WTC11 (cell line): ENCODE data around the gene KRT35. TPM values are rescaled to one million over a fixed set of nuclear protein-coding genes. Genes with fewer than 3 reads are reported as not detected.

ENCODE experiments used
- ATAC-seq: fragments of 200-7000 bp; cut with Tn5 transposase; 2 replicates; pipeline ENCODE4 v1.10.0; 2021; ENCODE audit warnings: mild to moderate bottlenecking, moderate library complexity
- CTCF ChIA-PET: fragments of 300-600 bp; sonication (Branson Sonifier 250); formaldehyde crosslinking; loops from one replicate; lab custom pipeline; 2021; ENCODE audit warnings: antibody characterized with exemption; lab: Charles Lee
- POLR2A ChIA-PET: fragments of 350-600 bp; sonication (Branson Sonifier 250); formaldehyde crosslinking; loops from one replicate; lab custom pipeline; 2021; ENCODE audit warnings: antibody characterized with exemption; lab: Charles Lee
- DNase-seq: peaks from one replicate; pipeline ENCODE4 v3.0.0; 2021; ENCODE audit warnings: low spot score
- H3K27ac Mint-ChIP-seq: 2 replicates; pipeline ENCODE4 v1.8.0; 2021; ENCODE audit warnings: mixed read lengths
- H3K27me3 Mint-ChIP-seq: 2 replicates; pipeline ENCODE4 v1.8.0; 2021; ENCODE audit warnings: low read depth, mild to moderate bottlenecking, moderate library complexity, mixed read lengths
- H3K36me3 Mint-ChIP-seq: 2 replicates; pipeline ENCODE4 v1.8.0; 2021; ENCODE audit warnings: mixed read lengths
- H3K4me1 Mint-ChIP-seq: 2 replicates; pipeline ENCODE4 v1.8.0; 2022; ENCODE audit warnings: mixed read lengths
- H3K4me3 Mint-ChIP-seq: 2 replicates; pipeline ENCODE4 v1.8.0; 2021; ENCODE audit warnings: mild to moderate bottlenecking, moderate library complexity, mixed read lengths
- H3K9me3 Mint-ChIP-seq: 2 replicates; pipeline ENCODE4 v1.8.0; 2021; ENCODE audit warnings: mixed read lengths
- FOXP1 ChIP-seq: sonication (generic); formaldehyde crosslinking; IDR thresholded peaks from 2 replicates; pipeline ENCODE4 v1.8.0; 2022; ENCODE audit warnings: missing genetic modification reagents, mild to moderate bottlenecking, moderate library complexity, borderline replicate concordance
- NR3C1 ChIP-seq: sonication (generic); formaldehyde crosslinking; conservative IDR thresholded peaks from 2 replicates; pipeline ENCODE4 v1.8.1; 2023; ENCODE audit warnings: low read depth, mild to moderate bottlenecking, missing genetic modification reagents
- SMAD4 ChIP-seq: sonication (generic); formaldehyde crosslinking; IDR thresholded peaks from 2 replicates; pipeline ENCODE4 v1.8.0; 2022; ENCODE audit warnings: mild to moderate bottlenecking, missing genetic modification reagents
- TEAD4 ChIP-seq: sonication (generic); formaldehyde crosslinking; IDR thresholded peaks from 2 replicates; pipeline ENCODE4 v1.8.0; 2022; ENCODE audit warnings: mild to moderate bottlenecking, missing genetic modification reagents
- ZNF396 ChIP-seq: fragments of 250-450 bp; sonication (Bioruptor Pico); IDR thresholded peaks from 2 replicates; pipeline ENCODE4 v1.8.0; 2021; ENCODE audit warnings: mild to moderate bottlenecking, moderate library complexity, borderline replicate concordance
- total RNA-seq: library from RNA; stranded (reverse); gene quantifications from 3 replicates; pipeline ENCODE4 v1.2.3, GENCODE V29; 2021
- TF ChIP-seq, protein P1 (sequence below): sonication (generic); formaldehyde crosslinking; IDR thresholded peaks from 2 replicates; pipeline ENCODE4 v1.8.1; 2023; ENCODE audit warnings: mild to moderate bottlenecking, missing genetic modification reagents
- TF ChIP-seq, protein P2 (sequence below): sonication (generic); formaldehyde crosslinking; IDR thresholded peaks from 2 replicates; pipeline ENCODE4 v1.8.0; 2022; ENCODE audit warnings: missing genetic modification reagents
- TF ChIP-seq, protein P3 (sequence below): sonication (generic); formaldehyde crosslinking; IDR thresholded peaks from 2 replicates; pipeline ENCODE4 v1.8.0; 2023; ENCODE audit warnings: missing genetic modification reagents, mild to moderate bottlenecking, borderline replicate concordance
- TF ChIP-seq, protein P4 (sequence below): sonication (generic); formaldehyde crosslinking; IDR thresholded peaks from 2 replicates; pipeline ENCODE4 v1.8.1; 2023; ENCODE audit warnings: mild to moderate bottlenecking, missing genetic modification reagents, moderate library complexity
- TF ChIP-seq, protein P5 (sequence below): fragments of 200-600 bp; IDR thresholded peaks from 2 replicates; pipeline ENCODE4 v1.8.0; 2022; ENCODE audit warnings: antibody characterized with exemption

The KRT35 gene
- total RNA-seq, 1 experiment from 2014 or later = not detected

DNA sequence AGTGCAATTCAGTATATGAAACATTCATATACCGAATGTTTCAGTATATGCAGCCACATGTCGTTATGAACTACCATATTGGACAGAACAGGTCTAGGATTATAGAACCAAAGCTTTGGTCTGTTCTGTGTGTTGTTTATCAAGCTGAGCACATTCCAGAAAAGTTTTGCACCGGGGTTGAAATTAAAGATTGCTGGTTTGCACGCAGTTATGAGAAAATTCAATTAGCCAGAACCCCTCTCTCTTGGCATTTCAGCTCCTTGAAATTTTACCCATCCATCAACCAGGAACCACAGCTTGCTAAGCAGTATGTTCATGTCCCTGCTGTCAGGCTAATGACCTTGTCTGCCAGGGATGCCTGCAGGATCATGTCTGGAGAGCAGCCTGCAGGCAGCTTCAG lies 23.3 kb downstream of the KRT35 start:
- Mint-ChIP-seq H3K4me1 (no peaks in the 10 kb centered on the region), H3K27me3 (no peaks in the 10 kb centered on the region), H3K36me3 (no peaks in the 10 kb centered on the region), H3K4me3 (no peak overlapping the region), H3K9me3 (peaks cover 13% of the 10 kb centered on the region), H3K27ac (no peak overlapping the region)
- DNase-seq (no peak), ATAC-seq (no peak)
- TF ChIP-seq, protein P1, sequence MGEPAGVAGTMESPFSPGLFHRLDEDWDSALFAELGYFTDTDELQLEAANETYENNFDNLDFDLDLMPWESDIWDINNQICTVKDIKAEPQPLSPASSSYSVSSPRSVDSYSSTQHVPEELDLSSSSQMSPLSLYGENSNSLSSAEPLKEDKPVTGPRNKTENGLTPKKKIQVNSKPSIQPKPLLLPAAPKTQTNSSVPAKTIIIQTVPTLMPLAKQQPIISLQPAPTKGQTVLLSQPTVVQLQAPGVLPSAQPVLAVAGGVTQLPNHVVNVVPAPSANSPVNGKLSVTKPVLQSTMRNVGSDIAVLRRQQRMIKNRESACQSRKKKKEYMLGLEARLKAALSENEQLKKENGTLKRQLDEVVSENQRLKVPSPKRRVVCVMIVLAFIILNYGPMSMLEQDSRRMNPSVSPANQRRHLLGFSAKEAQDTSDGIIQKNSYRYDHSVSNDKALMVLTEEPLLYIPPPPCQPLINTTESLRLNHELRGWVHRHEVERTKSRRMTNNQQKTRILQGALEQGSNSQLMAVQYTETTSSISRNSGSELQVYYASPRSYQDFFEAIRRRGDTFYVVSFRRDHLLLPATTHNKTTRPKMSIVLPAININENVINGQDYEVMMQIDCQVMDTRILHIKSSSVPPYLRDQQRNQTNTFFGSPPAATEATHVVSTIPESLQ (CRISPR knock-in tag) = no peak
- TF ChIP-seq SMAD4 (CRISPR knock-in tag) (no peak), ZNF396 (CRISPR knock-in tag) (no peak)
- POLR2A ChIA-PET = no interaction called here
- CTCF ChIA-PET = interaction anchor here (0.9 to 2.4 kb wide), 5 partner anchors 40 to 594 kb away, joined by 3 to 17 read pairs (median 4); no protein-coding TSS in a partner anchor

DNA sequence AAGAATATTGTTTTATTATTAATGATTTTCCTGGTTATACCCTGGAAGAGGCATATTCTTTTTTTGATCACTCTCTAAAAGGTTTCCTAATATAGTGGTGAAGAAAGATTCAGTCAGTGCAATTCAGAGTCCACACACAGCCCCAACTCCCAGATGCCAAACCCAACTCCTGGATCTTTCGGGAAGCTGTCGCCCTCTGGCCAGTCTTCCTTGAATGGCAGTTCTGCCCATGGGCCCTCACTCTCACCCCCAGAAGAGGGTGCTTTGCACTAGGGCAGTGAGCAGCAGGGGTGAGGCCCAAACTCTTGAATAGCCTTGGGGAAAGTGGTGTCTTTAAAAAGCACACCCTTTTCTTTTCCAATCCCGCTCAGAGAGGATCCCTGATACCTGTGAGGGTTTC lies 24.7 kb downstream of the KRT35 start:
- peak; percentile 73 for ATAC-seq
- H3K27ac Mint-ChIP-seq = no peak overlapping the region
- H3K9me3 Mint-ChIP-seq = peaks cover 22% of the 10 kb centered on the region
- DNase-seq = peak; percentile 35
- H3K4me1 Mint-ChIP-seq = no peaks in the 10 kb centered on the region
- CTCF ChIA-PET = interaction anchor here (1.1 to 2.4 kb wide), 2 partner anchors 93 to 134 kb away, joined by 3 to 17 read pairs; no protein-coding TSS in a partner anchor
- no peak overlapping the region for H3K4me3 Mint-ChIP-seq
- POLR2A ChIA-PET = no interaction called here
- peaks cover 7% of the 10 kb centered on the region for H3K27me3 Mint-ChIP-seq
- no peak for TF ChIP-seq TEAD4
- no peak for TF ChIP-seq FOXP1 (CRISPR knock-in tag)
- TF ChIP-seq, protein P2, sequence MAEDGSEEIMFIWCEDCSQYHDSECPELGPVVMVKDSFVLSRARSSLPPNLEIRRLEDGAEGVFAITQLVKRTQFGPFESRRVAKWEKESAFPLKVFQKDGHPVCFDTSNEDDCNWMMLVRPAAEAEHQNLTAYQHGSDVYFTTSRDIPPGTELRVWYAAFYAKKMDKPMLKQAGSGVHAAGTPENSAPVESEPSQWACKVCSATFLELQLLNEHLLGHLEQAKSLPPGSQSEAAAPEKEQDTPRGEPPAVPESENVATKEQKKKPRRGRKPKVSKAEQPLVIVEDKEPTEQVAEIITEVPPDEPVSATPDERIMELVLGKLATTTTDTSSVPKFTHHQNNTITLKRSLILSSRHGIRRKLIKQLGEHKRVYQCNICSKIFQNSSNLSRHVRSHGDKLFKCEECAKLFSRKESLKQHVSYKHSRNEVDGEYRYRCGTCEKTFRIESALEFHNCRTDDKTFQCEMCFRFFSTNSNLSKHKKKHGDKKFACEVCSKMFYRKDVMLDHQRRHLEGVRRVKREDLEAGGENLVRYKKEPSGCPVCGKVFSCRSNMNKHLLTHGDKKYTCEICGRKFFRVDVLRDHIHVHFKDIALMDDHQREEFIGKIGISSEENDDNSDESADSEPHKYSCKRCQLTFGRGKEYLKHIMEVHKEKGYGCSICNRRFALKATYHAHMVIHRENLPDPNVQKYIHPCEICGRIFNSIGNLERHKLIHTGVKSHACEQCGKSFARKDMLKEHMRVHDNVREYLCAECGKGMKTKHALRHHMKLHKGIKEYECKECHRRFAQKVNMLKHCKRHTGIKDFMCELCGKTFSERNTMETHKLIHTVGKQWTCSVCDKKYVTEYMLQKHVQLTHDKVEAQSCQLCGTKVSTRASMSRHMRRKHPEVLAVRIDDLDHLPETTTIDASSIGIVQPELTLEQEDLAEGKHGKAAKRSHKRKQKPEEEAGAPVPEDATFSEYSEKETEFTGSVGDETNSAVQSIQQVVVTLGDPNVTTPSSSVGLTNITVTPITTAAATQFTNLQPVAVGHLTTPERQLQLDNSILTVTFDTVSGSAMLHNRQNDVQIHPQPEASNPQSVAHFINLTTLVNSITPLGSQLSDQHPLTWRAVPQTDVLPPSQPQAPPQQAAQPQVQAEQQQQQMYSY (CRISPR knock-in tag) = no peak
- TF ChIP-seq NR3C1 (CRISPR knock-in tag) = no peak
- TF ChIP-seq, protein P3, sequence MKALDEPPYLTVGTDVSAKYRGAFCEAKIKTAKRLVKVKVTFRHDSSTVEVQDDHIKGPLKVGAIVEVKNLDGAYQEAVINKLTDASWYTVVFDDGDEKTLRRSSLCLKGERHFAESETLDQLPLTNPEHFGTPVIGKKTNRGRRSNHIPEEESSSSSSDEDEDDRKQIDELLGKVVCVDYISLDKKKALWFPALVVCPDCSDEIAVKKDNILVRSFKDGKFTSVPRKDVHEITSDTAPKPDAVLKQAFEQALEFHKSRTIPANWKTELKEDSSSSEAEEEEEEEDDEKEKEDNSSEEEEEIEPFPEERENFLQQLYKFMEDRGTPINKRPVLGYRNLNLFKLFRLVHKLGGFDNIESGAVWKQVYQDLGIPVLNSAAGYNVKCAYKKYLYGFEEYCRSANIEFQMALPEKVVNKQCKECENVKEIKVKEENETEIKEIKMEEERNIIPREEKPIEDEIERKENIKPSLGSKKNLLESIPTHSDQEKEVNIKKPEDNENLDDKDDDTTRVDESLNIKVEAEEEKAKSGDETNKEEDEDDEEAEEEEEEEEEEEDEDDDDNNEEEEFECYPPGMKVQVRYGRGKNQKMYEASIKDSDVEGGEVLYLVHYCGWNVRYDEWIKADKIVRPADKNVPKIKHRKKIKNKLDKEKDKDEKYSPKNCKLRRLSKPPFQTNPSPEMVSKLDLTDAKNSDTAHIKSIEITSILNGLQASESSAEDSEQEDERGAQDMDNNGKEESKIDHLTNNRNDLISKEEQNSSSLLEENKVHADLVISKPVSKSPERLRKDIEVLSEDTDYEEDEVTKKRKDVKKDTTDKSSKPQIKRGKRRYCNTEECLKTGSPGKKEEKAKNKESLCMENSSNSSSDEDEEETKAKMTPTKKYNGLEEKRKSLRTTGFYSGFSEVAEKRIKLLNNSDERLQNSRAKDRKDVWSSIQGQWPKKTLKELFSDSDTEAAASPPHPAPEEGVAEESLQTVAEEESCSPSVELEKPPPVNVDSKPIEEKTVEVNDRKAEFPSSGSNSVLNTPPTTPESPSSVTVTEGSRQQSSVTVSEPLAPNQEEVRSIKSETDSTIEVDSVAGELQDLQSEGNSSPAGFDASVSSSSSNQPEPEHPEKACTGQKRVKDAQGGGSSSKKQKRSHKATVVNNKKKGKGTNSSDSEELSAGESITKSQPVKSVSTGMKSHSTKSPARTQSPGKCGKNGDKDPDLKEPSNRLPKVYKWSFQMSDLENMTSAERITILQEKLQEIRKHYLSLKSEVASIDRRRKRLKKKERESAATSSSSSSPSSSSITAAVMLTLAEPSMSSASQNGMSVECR = no peak
- TF ChIP-seq ZNF396 (CRISPR knock-in tag) = no peak
- TF ChIP-seq, protein P4, sequence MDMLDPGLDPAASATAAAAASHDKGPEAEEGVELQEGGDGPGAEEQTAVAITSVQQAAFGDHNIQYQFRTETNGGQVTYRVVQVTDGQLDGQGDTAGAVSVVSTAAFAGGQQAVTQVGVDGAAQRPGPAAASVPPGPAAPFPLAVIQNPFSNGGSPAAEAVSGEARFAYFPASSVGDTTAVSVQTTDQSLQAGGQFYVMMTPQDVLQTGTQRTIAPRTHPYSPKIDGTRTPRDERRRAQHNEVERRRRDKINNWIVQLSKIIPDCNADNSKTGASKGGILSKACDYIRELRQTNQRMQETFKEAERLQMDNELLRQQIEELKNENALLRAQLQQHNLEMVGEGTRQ = no peak
- TF ChIP-seq, protein P5, sequence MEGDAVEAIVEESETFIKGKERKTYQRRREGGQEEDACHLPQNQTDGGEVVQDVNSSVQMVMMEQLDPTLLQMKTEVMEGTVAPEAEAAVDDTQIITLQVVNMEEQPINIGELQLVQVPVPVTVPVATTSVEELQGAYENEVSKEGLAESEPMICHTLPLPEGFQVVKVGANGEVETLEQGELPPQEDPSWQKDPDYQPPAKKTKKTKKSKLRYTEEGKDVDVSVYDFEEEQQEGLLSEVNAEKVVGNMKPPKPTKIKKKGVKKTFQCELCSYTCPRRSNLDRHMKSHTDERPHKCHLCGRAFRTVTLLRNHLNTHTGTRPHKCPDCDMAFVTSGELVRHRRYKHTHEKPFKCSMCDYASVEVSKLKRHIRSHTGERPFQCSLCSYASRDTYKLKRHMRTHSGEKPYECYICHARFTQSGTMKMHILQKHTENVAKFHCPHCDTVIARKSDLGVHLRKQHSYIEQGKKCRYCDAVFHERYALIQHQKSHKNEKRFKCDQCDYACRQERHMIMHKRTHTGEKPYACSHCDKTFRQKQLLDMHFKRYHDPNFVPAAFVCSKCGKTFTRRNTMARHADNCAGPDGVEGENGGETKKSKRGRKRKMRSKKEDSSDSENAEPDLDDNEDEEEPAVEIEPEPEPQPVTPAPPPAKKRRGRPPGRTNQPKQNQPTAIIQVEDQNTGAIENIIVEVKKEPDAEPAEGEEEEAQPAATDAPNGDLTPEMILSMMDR = no peak
- H3K36me3 Mint-ChIP-seq = peaks cover 12% of the 10 kb centered on the region
